GM19351 (cell line): Measurements from ENCODE around the gene ASPDH.

Experiments used
- ATAC-seq: cut with Tn5 transposase; IDR thresholded peaks from one replicate; pipeline ENCODE4 v1.9.1; 2021; ENCODE audit warnings: mild to moderate bottlenecking, moderate library complexity; ENCODE audit not compliant: unreplicated experiment

ASPDH gene

DNA sequence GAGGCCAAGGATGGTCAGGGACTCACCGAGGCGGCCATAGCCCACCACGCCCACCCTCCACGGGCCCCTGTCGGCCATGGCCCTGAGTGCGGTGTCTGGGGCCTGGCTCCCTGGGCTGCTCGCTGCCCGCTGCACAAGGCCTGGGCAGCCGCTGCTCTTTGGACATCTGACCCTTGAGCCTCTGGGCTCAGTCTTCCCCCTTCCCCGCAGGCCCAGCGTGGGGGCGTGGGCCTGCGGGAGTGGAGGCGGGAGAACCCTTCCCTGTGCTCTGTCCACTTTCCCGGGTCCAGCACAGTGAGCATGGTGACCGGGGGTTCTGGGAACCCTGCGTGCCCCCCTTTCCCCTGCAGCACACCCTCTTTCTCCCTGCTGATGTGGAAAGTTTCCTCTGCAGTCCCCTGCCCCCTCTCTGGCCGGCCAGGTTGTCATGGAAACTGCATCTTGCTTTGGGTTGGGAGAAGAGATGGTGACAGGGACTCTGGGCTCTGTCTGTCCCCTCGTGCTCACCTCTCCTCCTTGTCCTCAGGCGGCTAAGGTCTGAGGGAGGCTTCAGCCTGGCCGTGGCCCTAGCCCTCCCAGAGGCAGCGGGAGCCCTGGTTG, at the start of gene ASPDH:
TSS of gene ASPDH (minus strand) at position 168 of the 600 bp plus-strand sequence. CDS start at position 78, 90 bp downstream.
- no peak for ATAC-seq

DNA sequence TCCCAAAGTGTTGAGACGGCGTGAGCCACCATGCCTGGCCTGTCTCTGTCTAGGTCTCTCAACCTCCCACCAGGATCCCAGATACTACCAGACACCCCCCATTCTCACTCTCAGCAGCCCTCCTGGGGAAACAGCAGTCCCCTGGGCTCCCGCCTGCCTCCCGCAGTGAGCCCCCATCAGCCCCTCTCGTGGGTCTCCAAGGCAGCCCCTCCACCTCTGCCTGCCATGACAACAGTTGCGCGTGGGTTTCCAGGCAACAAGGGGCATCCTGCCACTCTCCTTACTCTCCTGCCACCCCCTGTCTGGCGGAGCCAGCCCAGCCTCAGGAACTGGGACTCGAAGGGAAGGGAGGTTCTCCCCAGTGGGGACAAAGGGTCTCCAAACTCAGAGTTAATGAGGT, 49.3 kb upstream of the ASPDH start:
- ATAC-seq = no peak

DNA sequence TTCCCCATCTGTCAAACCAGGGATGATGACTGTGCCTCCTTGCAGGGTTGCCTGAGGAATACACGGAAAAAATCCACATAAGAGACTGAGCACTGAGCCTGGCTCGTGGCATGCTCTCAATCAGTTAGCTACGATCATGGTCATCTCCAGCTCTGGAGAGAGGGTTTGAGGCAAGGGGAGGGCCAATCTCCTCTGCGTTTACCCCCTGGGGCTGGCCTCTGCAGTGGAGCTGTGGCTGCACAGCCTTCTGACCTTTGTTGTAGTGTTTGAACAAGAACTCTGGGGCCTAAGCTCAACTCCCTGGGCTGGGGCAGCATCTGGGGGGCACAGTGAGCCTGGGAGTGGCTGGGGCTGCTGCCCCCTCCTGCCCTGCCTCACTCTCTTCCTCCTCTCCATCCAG, 48.6 kb upstream of the ASPDH start:
- ATAC-seq = no peak

DNA sequence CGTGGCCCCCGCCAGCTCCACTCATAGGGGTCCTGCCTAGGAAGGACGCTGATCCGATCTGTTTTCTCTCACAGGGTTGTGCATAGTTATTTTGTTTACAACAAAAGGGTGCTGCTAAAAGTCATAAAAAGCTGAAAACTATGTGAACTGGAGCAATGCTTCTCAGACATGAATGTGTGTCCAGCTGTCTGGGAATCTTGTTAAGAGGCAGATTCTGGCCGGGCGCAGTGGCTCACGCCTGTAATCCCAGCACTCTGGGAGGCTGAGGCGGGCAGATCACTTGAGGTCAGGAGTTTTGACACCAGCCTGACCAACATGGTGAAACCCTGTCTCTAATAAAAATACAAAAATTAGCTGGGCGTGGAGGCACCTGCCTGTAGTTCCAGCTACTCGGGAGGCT, 45.9 kb upstream of the ASPDH start:
- ATAC-seq = no peak

DNA sequence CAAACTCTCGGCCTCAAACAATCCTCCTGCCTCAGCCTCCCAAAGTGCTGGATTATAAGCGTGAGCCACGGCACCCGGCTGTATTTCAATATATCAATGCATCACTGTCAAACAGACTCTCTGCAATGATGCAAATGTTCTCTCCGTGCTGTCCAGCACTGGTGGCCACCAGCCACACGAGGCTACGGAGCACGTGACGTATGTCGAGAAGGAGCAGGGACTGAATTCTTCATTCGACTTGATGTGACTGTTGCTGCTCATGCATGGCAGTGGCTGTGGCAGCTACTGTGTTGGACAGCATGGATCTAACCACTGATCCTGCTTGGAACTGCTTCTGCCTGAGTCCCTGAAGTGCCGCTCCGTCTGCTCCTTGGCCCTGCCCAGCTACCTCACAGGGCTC, 44.7 kb upstream of the ASPDH start:
- ATAC-seq = no peak

DNA sequence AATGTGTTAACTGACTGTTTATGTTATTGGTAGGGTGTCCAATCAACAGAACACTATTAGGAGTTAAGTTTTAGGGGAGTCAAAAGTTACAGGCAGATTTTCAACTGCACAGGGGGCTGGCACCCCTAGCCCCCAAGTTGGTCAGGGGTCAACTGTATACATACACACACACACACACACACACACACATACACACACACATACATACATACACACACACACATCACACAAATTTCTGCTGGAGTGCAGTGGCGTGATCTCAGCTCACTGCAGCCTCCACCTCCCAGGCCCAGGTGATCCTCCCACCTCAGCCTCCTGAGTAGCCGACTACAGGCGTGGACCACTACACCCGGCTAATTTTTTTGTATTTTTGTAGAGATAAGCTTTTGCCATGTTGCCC, 44.3 kb upstream of the ASPDH start:
- no peak for ATAC-seq

DNA sequence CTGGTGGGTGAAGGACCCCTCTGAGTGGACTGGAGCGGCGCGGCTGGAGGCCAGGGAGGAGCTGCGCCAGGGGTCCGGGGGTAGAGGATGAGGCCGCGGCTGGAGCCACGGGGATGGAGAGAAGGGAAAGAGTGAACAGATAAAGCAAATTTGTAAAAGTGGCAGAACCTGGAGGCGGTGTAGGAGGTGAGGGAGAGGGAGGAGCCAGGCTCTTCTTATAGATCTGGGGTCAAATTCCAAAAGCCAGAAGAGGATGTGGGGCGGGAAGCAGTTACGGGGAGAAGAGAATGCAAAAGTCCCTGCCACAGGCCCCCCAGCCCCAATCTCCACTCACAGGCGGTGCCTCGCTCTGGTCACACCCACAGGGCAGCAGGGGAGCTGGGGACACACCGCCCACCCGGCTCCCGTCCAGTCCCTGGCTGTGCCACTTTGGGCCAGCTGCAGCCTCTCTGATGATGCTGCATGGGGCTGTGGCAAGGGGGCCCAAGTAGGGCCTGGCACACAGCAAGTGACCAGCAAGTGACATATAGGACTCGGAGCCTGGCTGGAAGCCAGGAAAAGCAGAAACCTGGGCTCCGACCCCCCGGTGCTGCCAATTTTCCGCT, 43.4 kb upstream of the ASPDH start:
- no peak for ATAC-seq

DNA sequence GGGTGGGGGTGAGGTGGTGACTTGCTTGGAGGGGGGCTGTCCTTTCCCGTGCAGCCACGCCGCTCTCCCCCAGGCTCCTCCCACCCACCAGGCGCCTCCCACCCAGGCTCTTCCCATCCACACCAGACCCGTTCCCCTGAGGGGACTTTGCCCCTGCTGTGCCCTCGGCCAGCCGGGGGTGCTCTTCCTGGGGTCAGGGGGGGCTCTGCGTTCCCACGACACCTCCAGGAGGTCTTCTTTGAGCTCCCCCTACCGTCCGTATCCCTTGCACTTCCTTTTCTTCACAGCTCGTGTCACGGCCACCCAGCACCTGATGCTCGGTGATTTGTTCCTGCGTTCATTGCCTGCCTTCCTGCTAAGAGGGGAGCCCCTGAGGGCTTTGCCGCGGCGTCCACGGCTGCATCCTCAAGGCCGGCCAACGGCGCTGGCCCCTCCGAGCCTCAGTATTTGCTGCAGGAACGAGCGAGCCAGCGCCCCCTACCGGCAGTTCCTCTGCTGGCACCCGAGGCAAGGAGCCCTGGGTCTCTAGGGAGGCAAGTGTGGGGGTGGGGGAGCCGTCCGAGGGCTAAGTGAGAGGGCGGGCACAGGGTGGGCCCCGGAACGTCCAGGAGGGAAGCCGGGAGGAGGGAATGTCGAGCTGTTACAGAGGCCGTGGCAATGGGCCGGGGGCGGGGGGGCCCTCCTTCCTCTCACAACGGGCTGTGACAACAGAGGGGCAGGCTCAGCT, 42.7 kb upstream of the ASPDH start:
- no peak for ATAC-seq

DNA sequence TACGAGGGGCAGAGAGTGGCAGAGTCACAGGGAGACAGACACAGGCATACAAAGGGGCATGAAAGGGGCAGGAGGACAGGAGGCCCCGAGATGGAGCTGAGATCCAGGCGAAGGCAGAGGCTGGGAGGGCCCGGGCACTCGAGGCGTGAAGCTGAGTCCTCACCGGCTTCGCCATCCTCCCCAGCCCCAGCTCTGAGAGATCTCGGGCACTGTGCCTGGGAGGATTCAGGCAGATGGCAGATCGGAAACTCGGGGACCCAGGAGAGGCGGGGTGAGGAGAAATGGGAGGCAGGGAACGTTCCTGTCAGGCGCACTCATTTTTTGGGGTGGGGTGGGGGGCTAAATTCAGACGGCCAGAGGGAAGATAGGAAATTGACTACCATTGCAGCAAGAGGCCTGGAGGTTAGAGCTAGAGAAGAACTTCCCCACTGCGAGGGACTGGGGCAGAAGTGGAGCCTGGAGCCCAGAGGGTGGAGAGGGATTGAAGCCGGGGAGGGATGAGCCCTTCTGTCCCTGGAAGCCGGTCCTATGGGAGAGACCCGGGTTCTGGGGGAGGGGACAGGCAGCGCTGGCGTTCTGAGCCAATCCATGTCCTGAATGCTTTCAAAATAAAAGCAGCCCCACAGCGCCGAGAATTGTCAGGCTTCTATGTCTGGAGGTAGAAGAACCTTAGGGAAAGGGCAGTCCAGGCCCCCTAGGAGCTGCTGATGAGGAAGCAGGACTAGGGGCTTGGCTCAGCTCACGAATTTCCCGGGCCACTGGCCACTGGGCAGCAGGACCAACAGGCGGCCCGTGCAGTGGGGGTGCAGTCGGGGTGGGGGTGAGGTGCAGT, 42.0 kb upstream of the ASPDH start:
- ATAC-seq = no peak

DNA sequence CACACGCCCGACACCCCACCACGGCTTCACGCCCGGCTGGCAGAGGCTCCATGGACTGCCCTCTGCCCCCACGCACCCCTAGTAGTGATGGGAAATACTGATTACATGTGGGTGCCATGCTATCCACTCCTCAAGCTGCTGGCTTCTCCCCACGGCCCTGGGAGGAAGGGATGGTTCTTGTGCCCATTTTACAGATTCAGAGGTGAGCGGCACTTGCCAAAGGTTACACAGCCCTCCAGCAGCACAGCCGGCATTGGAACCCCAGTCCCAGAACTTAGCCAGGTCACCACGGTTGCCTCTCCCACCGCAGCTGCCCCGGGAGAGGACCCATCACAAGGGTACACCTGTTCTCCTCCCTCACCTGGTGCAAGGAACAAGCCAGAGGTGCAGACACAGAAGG, 41.3 kb upstream of the ASPDH start:
- no peak for ATAC-seq

DNA sequence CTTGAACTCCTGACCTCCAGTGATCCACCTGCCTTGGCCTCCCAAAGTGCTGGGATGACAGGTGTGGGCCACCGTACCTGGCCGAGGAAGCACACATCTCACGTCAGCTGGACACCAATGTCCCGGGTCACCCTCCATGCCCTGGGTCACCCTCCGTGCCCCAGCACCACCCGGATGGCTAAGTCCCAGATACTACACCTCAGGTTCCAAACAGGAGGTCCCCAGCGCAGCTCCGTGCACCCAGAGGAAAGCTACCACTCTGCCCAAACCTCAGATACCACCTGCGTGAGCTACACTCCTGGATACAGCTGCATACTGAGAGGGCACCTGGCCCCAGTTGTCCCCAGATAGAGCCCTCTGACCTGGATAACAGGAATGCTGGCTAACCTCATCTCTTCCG, 40.5 kb upstream of the ASPDH start:
- ATAC-seq = no peak

DNA sequence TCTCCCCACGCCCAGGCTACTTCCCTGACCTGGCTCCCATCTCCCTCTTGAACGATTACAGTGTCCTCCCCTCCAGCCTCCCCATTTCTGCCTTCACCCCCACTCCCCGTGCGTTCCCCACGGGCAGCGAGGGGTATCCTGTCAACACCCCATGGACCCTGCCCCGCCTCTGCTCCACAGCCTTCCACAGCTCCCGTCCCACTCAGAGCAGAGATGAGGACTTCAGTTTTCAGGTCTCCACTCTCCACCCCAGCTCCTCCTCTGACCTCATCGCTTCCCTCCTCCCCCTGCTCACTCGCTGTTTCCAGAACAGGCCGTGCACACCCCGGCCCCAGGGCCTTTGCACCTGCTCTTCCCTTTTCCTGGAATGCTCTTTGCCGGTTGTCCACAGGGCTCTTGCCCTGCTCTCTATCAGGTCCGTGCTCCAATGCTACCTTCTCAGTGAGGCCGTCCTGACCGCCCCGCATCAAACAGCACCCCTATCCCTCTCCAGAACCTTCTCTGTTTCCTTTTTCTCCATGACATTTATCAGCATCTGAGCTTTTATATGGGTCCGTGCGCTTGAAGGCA, 39.5 kb upstream of the ASPDH start:
- ATAC-seq = no peak

DNA sequence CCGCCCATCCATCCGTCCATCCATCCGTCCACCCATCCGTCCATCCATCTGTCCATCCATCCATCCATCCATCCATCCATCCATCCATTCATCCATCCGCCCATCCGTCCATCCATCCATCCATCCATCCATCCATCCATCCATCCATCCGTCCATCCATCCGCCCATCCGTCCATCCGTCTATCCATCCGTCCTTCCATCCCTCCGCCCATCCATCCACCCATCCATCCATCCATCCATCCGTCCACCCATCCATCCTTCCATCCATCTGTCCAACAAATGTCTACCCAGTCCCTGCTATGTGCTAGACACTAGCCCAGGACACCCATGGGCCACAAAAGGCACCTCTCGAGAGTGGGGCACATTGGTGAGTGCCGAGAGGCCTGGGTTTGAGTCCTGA, 38.8 kb upstream of the ASPDH start:
- no peak for ATAC-seq

DNA sequence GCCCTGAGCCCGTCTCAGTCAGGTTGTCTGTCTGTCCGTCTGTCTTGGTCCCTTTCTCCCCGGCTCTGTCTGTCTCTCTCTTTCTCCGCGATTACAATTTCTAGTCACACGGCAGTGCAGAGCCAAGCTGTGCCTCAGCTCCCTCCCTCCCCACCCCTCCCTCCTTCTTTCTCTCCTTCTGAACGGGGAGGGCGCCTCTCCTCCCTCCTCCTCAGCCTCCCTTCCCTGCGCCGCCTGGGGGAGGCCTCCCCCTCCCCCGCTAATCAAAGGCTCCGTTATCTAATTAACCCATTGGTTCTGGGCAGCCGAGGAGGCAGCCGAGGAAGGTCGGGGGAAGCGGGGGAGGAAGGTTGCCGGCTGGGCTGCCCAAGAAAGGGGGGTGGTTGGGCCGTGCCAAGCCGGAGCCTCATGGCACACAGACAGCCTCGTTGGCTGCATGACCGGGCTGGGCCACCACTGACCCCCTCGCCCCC, 38.0 kb upstream of the ASPDH start:
- no peak for ATAC-seq

DNA sequence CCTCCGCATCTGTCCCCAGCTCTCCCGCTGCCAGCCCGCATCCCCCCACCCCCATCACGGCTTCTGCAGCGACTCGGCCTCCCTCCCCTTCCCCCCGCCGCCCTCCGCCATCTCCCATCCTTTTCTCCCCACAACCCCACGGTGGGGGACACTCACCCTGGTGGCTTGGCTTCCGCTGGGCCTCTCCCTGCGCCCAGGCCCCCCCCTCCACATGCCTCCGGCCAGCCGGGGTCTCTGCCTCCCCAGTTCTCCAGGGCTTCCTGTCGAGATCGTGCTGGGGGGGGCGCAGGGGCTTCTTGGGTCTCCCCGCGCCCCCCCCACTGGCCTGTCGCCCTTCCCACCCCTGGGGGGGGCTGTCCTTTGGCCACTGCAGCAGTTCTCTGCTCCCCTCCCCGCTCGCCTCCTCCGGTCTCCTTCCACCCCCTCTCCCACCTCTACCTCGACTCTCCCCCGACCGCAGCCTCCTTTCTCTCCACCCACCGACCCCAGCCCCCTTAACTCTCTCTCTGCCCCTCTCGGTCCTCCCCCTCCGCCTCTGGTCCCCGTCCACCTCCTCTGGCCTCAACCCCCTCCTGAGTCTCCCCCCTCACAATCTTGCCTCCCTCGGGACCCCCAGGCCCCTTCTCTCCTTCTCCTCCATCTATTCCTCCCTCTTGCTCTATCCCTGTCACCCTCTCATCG, 37.5 kb upstream of the ASPDH start:
- no peak for ATAC-seq

DNA sequence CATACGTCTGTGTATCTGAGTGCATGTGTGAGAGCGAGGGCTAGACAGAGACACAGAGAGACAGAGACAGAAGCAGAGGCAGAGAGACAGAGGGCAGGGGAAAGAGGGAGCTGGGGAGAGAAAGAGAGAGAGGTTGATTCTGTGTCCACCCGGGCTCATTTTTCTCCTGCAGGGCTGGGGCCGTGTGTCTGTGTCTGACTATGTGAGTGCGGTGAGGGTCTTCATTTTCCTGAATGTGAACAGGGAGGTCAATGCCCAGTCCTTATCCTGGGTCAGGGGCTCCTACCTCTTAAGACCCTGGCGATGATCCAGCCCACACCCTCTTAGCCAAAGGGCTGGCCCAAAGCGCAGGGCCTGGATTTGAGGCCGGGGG, 36.9 kb upstream of the ASPDH start:
- ATAC-seq = no peak

DNA sequence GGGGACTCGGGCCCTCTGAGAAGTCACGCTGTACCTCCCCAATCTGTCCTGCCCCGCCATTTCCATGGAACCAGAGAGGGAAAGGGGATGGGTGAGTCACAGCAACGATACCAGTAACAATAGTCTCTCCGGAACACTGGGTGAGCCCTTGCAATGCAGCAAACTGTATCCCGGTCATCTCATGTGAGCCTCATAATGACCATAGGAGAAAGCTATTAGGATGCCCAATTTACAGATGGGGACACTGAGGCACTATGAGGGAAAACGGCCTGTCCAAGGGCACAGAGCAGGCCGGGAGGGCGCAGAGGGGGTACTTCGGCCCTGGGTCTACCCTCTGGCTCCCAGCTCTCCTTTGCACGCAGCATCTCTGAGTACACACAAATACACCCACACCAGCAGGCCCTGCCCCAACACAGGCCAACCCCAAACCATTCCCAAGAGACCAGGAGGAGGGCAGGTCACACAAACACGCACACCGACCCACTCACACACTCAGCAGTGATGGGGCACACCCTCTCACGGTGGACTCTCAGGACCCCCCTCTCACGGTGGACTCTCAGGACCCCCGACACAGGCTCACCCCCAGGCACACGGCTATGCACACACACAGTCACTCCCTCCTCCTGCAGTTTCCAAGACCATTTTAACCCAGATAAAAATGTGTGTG, 36.3 kb upstream of the ASPDH start:
- no peak for ATAC-seq

DNA sequence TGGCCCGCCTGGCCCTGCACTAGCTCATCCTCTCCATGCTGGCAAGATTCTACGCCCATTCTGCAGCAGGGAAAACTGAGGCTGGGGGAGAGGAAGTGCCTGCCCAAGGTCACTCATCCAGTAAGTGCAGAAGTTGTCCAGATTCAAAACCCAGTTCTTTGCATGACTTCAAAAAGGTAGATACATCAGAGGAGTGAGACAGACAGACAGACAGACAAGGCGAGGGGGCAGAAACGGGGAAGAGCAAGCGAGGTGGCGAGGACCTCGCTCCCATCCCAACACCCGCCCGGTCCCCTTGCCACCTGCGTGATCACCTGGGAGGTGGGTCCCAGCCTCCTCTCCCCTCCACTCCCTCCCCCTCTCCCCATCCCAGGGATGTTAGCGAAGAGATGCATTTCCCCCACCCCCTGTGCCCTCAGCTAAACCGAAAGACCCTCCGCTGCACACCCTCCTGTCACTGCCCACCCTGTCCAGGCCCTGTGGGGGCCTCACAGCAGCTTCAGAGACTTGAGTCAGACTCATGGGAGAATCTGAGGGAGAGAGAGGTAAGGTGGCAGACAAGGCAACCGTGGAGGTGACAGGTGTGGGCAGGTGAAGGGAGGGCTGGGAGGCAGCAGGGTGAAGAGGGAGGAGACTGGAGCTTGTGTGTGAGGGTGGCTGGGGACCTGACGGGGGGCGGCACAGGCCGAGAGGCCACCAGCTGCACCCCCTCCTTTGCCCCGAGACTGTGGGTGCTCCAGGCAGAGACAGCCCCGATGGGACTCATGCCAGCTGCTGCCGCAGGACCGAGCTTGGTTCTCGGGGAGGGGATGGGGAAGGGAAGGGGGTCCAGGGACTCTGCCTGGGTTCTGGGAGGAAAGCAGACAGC, 35.6 kb upstream of the ASPDH start:
- no peak for ATAC-seq
